H1 (cell line): ENCODE results near the gene SVIP. TPM values are rescaled to one million over a fixed set of nuclear protein-coding genes. Genes with fewer than 3 reads are reported as not detected.

Source experiments
- CTCF ChIA-PET: fragments of 300-600 bp; sonication (Branson Sonifier 250); formaldehyde crosslinking; loops from one replicate; lab custom pipeline; 2021; ENCODE audit not compliant: partially characterized antibody; lab: Charles Lee
- POLR2A ChIA-PET: fragments of 300-600 bp; sonication (Branson Sonifier 250); formaldehyde crosslinking; loops from one replicate; lab custom pipeline; 2021; ENCODE audit warnings: inconsistent platforms; ENCODE audit not compliant: partially characterized antibody; lab: Charles Lee
- DNase-seq, 2 experiments: peaks; one replicate each; pipeline versions ENCODE4 v3.0.0 to v3.0.0-alpha.2; 2010 to 2022; ENCODE audit warnings: low spot score in 2 of 2, low read depth in 1 of 2, mixed read lengths in 1 of 2
- FAIRE-seq: peaks from 2 replicates; lab custom pipeline; 2011; peaks lifted over from hg19 to GRCh38; lab: Jason Lieb, UNC
- H2AFZ ChIP-seq: 2 replicates; pipeline ENCODE4 v1.8.1; 2012; ENCODE audit warnings: low read length, inconsistent platforms
- H2AK5ac ChIP-seq: 2 replicates; pipeline ENCODE4 v1.6.1; 2013; ENCODE audit warnings: low read depth, low read length
- H2BK120ac ChIP-seq: replicated peaks from 2 replicates; pipeline ENCODE3; 2013; ENCODE audit warnings: low read depth, low read length, inconsistent platforms
- H2BK12ac ChIP-seq: 2 replicates; pipeline ENCODE4 v1.6.1; 2013; ENCODE audit warnings: low read depth, low read length
- H2BK15ac ChIP-seq: 2 replicates; pipeline ENCODE4 v1.6.1; 2013; ENCODE audit warnings: low read length
- H2BK20ac ChIP-seq: 2 replicates; pipeline ENCODE4 v1.6.1; 2013; ENCODE audit warnings: low read length
- H2BK5ac ChIP-seq: 2 replicates; pipeline ENCODE4 v1.6.1; 2013; ENCODE audit warnings: low read depth, low read length
- H3K14ac ChIP-seq: 2 replicates; pipeline ENCODE4 v1.6.1; 2013; ENCODE audit warnings: inconsistent platforms; ENCODE audit not compliant: insufficient read length
- H3K18ac ChIP-seq: 2 replicates; pipeline ENCODE4 v1.6.1; 2013; ENCODE audit warnings: low read length; ENCODE audit errors: extremely low read depth
- H3K23ac ChIP-seq: 2 replicates; pipeline ENCODE4 v1.6.1; 2013; ENCODE audit warnings: inconsistent platforms; ENCODE audit not compliant: insufficient read length
- H3K23me2 ChIP-seq: 2 replicates; pipeline ENCODE4 v1.6.1; 2013; ENCODE audit warnings: low read depth, low read length
- H3K27ac ChIP-seq: 2 replicates; pipeline ENCODE4 v1.6.1; 2011; ENCODE audit warnings: low read depth, low read length, inconsistent platforms
- H3K27me3 ChIP-seq, 4 experiments: replicated peaks in 1 of 4; 1 replicate in 1 of 4; 2 replicates in 3 of 4; pipeline versions ENCODE4 v1.6.1 to v1.8.1; 2011 to 2013; ENCODE audit warnings: low read length in 3 of 4, mild to moderate bottlenecking in 3 of 4, inconsistent platforms in 2 of 4, mixed read lengths in 2 of 4, moderate library complexity in 1 of 4; ENCODE audit not compliant: control insufficient read depth in 3 of 4, insufficient read depth in 3 of 4; ENCODE audit errors: extremely low read depth in 1 of 4
- H3K36me3 ChIP-seq, 4 experiments: 2 replicates each; pipeline versions ENCODE4 v1.6.1 to v1.8.1; 2011 to 2013; ENCODE audit warnings: mild to moderate bottlenecking in 4 of 4, low read length in 3 of 4, moderate library complexity in 2 of 4, control low read depth in 1 of 4, inconsistent platforms in 1 of 4; ENCODE audit not compliant: insufficient read depth in 4 of 4, control insufficient read depth in 2 of 4
- H3K4ac ChIP-seq: replicated peaks from 2 replicates; pipeline ENCODE3; 2013; ENCODE audit warnings: low read length, low read depth, mixed read lengths, inconsistent platforms; ENCODE audit not compliant: insufficient read length
- H3K4me1 ChIP-seq, 4 experiments: replicated peaks in 1 of 4; 1 replicate in 1 of 4; 2 replicates in 3 of 4; pipeline versions ENCODE4 v1.6.1 to v1.8.1; 2011 to 2013; ENCODE audit warnings: low read length in 3 of 4, inconsistent platforms in 2 of 4, mixed read lengths in 1 of 4; ENCODE audit not compliant: insufficient read depth in 4 of 4, control insufficient read depth in 3 of 4
- H3K4me2 ChIP-seq, 2 experiments: 2 replicates each; pipeline versions ENCODE4 v1.6.1 to v1.8.1; 2011 to 2013; ENCODE audit warnings: low read depth in 2 of 2, low read length in 2 of 2, control low read depth in 1 of 2, inconsistent platforms in 1 of 2, mild to moderate bottlenecking in 1 of 2; ENCODE audit not compliant: insufficient read depth in 1 of 2
- H3K4me3 ChIP-seq, 4 experiments: fragments of 200-600, 300-600 bp in 1 of 4; sonication (generic), shearing (Covaris generic), sonication (Bioruptor Twin) in 1 of 4; 2 replicates each; pipeline versions ENCODE4 v1.5.1 to v1.8.1; 2011 to 2016; ENCODE audit warnings: low read length in 4 of 4, low read depth in 3 of 4, control low read depth in 2 of 4, inconsistent platforms in 2 of 4, mild to moderate bottlenecking in 2 of 4, mixed read lengths in 1 of 4, moderate library complexity in 1 of 4; ENCODE audit not compliant: insufficient read depth in 2 of 4; ENCODE audit errors: extremely low read depth in 1 of 4
- H3K56ac ChIP-seq: replicated peaks from 2 replicates; pipeline ENCODE3; 2013; ENCODE audit warnings: low read depth, mild to moderate bottlenecking, mixed read lengths, low read length, inconsistent platforms; ENCODE audit not compliant: insufficient read length
- H3K79me1 ChIP-seq: 2 replicates; pipeline ENCODE4 v1.6.1; 2013; ENCODE audit warnings: low read depth, low read length, control low read depth
- H3K79me2 ChIP-seq, 2 experiments: 2 replicates each; pipeline versions ENCODE4 v1.6.1 to v1.8.1; 2012 to 2013; ENCODE audit warnings: low read length in 2 of 2, mild to moderate bottlenecking in 2 of 2, inconsistent platforms in 1 of 2; ENCODE audit not compliant: insufficient read depth in 2 of 2, control insufficient read depth in 1 of 2
- H3K9ac ChIP-seq, 4 experiments: replicated peaks in 1 of 4; 1 replicate in 1 of 4; 2 replicates in 3 of 4; pipeline versions ENCODE4 v1.6.1 to v1.8.1; 2011 to 2013; ENCODE audit warnings: low read depth in 3 of 4, low read length in 3 of 4, control low read depth in 2 of 4, mild to moderate bottlenecking in 2 of 4, moderate library complexity in 2 of 4, inconsistent platforms in 1 of 4; ENCODE audit errors: extremely low read depth in 1 of 4
- H3K9me3 ChIP-seq, 2 experiments: 2 replicates each; pipeline versions ENCODE4 v1.6.1 to v1.8.1; 2012 to 2013; ENCODE audit warnings: mild to moderate bottlenecking in 2 of 2, moderate library complexity in 2 of 2, control low read depth in 1 of 2, inconsistent platforms in 1 of 2, low read depth in 1 of 2, low read length in 1 of 2, mixed read lengths in 1 of 2; ENCODE audit not compliant: insufficient read depth in 2 of 2
- H4K20me1 ChIP-seq, 2 experiments: replicated peaks in 1 of 2; 2 replicates each; pipeline versions ENCODE3 to v1.8.1; 2011 to 2013; ENCODE audit warnings: inconsistent platforms in 2 of 2, low read length in 2 of 2, mild to moderate bottlenecking in 1 of 2; ENCODE audit not compliant: insufficient read depth in 2 of 2, control insufficient read depth in 1 of 2
- H4K5ac ChIP-seq: 2 replicates; pipeline ENCODE4 v1.6.1; 2013; ENCODE audit warnings: low read length, low read depth, mixed read lengths, inconsistent platforms; ENCODE audit not compliant: insufficient read length
- H4K8ac ChIP-seq: 2 replicates; pipeline ENCODE4 v1.8.0; 2013; ENCODE audit warnings: mild to moderate bottlenecking, moderate library complexity, low read length, inconsistent platforms; ENCODE audit not compliant: insufficient read depth; ENCODE audit errors: extremely low read depth
- H4K91ac ChIP-seq: replicated peaks from 2 replicates; pipeline ENCODE3; 2013; ENCODE audit warnings: low read length, mixed read lengths, inconsistent platforms; ENCODE audit not compliant: insufficient read length
- EZH2 ChIP-seq: fragments of 200-600 bp; sonication (generic); IDR thresholded peaks from 2 replicates; pipeline ENCODE4 v1.7.1; 2012; ENCODE audit warnings: low read depth, mild to moderate bottlenecking, moderate library complexity, low read length, inconsistent platforms; ENCODE audit not compliant: severe bottlenecking
- FOSL1 ChIP-seq: IDR thresholded peaks from 2 replicates; pipeline ENCODE4 v1.6.1; 2011; ENCODE audit warnings: mild to moderate bottlenecking, low read depth, low read length, moderate library complexity; ENCODE audit not compliant: insufficient read depth
- POLR2AphosphoS5 ChIP-seq: IDR thresholded peaks from 2 replicates; pipeline ENCODE4 v1.6.1; 2011; ENCODE audit warnings: low read depth, low read length
- SP4 ChIP-seq: IDR thresholded peaks from 2 replicates; pipeline ENCODE4 v1.6.1; 2012; ENCODE audit warnings: low read length, inconsistent platforms
- TAF1 ChIP-seq: IDR thresholded peaks from 2 replicates; pipeline ENCODE4 v1.6.1; 2011; ENCODE audit warnings: mild to moderate bottlenecking, low read depth, low read length
- TAF7 ChIP-seq: optimal IDR thresholded peaks from 2 replicates; pipeline ENCODE3; 2011; ENCODE audit warnings: low read depth, mild to moderate bottlenecking, inconsistent platforms, low read length, moderate library complexity, borderline replicate concordance
- WGBS, 2 experiments: shearing (Covaris generic) in 1 of 2; methylation state at CpG; one replicate each; pipeline versions ENCODE4 v1.1.6 to v1.1.7; 2013 to 2015; ENCODE audit warnings: low lambda C conversion rate in 2 of 2, mixed read lengths in 2 of 2, inconsistent platforms in 1 of 2, low coverage in 1 of 2, missing lambda C conversion rate in 1 of 2; ENCODE audit not compliant: insufficient replicate concordance in 2 of 2, insufficient coverage in 1 of 2, insufficient read length in 1 of 2; ENCODE audit errors: extremely low coverage in 1 of 2, missing lambda C conversion rate in 1 of 2; 5-methylcytosine and 5-hydroxymethylcytosine counted together
- polyA plus RNA-seq, 7 experiments: library from polyadenylated mRNA; depleted of rRNA in 3 of 7; stranded (reverse) in 5 of 7; unstranded in 2 of 7; fragments of >200 nt in 5 of 7; fragments of 200-250 nt in 2 of 7; gene quantifications; 1 replicate in 5 of 7; 2 replicates in 1 of 7; 4 replicates in 1 of 7; pipeline versions ENCODE4 v1.2.1 to v1.2.3, GENCODE V29; 2011 to 2013; ENCODE audit warnings: missing spikeins in 2 of 7, mixed read lengths in 2 of 7
- total RNA-seq: library from RNA; stranded (reverse); fragmentation: NEBNext Ultra II Directional; extraction: Animal tissue kit (Norgen Biotek cat#: 25700); gene quantifications from 2 replicates; pipeline ENCODE4 v1.2.1, GENCODE V29; 2021

Gene SVIP
- total and polyA plus RNA-seq, 2 of the 8 experiments (the other 6 are each of a cell fraction or from before 2014, with no cell fraction given) = 1.2 to 11.4 TPM

DNA sequence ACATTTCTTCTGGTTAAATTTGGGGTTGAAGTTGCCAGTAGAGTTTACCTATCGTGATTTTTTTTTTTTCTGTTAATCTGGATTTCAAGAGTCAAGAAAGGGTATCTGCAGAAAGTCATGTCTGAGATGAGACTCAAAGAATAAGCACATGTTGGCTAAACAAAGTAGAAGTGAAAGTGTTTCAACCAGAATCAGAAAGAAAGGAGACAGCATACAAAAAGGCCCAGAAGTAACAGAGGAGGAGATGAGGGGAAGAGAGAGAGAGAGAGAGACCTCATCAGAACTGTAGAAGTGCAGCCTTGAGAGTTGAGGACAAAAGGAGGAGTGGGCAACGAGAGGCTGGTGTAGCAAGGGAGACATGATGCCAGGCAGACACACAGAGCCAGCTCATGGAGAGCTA is 54.9 kb downstream of the SVIP start:
- WGBS, 2 experiments = 88% methylated on average over 2 of the region's 2 CpGs; no CpG with 5 or more reads in 1 of the 2 experiments
- POLR2A ChIA-PET = no interaction called here
- CTCF ChIA-PET = no interaction called here

More for the DNA sequence above, 54.9 kb downstream of the SVIP start:
- Histone ChIP-seq H4K5ac (no peak overlapping the region), H2BK12ac (no peak overlapping the region), H3K9me3 (no peaks in the 10 kb centered on the region), H3K23me2 (no peaks in the 10 kb centered on the region), H3K4me1 (no peaks in the 10 kb centered on the region)
- TF ChIP-seq FOSL1 (no peak), TAF1 (no peak), POLR2AphosphoS5 (no peak), SP4 (no peak), EZH2 (no peak), TAF7 (no peak)
- TF ChIP-seq, all 59 proteins: peak for 0
- Histone ChIP-seq H3K27me3 (no peaks in the 10 kb centered on the region), H3K4me3 (no peak overlapping the region), H2AK5ac (no peak overlapping the region), H3K14ac (no peak overlapping the region), H3K36me3 (no peaks in the 10 kb centered on the region), H2BK15ac (no peak overlapping the region), H3K56ac (no peak overlapping the region), H3K27ac (no peak overlapping the region), H3K4ac (no peak overlapping the region), H4K20me1 (no peaks in the 10 kb centered on the region), H3K18ac (no peak overlapping the region), H4K91ac (no peak overlapping the region), H3K79me1 (no peaks in the 10 kb centered on the region), H2BK120ac (no peak overlapping the region), H2BK5ac (no peak overlapping the region), H4K8ac (no peak overlapping the region), H2BK20ac (no peak overlapping the region), H3K23ac (no peak overlapping the region), H3K9ac (no peak overlapping the region), H3K4me2 (no peak overlapping the region), H2AFZ (no peak overlapping the region), H3K79me2 (no peaks in the 10 kb centered on the region)
- FAIRE-seq (no peak), DNase-seq (no peak)
